Kasumi-1 (cell line): ENCODE measurements around the gene FTL.

ENCODE experiments used
- DNase-seq, 2 experiments: peaks; one replicate each; lab custom pipeline; 2025; lab: John Stamatoyannopoulos, UW

FTL gene

DNA sequence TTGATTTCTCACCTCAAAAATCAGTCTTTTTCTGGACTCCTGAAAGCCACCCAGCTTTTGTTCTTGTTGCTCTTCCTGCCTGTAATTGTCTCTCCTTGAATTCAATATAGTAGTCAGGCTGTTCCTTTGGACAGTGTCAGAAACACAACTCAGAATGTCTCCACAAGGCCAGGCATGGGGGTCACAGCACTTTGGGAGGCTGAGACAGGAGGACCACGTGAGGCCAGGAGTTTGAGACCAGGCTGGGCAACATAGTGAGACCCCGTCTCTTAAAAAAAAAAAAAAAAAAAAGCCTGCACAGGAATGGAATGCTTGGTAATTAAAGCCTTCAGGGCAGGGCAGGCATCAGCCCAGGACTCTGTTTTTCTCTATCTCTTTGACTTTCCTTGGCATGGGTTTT, 19.3 kb upstream of the FTL start:
- DNase-seq: no peak

DNA sequence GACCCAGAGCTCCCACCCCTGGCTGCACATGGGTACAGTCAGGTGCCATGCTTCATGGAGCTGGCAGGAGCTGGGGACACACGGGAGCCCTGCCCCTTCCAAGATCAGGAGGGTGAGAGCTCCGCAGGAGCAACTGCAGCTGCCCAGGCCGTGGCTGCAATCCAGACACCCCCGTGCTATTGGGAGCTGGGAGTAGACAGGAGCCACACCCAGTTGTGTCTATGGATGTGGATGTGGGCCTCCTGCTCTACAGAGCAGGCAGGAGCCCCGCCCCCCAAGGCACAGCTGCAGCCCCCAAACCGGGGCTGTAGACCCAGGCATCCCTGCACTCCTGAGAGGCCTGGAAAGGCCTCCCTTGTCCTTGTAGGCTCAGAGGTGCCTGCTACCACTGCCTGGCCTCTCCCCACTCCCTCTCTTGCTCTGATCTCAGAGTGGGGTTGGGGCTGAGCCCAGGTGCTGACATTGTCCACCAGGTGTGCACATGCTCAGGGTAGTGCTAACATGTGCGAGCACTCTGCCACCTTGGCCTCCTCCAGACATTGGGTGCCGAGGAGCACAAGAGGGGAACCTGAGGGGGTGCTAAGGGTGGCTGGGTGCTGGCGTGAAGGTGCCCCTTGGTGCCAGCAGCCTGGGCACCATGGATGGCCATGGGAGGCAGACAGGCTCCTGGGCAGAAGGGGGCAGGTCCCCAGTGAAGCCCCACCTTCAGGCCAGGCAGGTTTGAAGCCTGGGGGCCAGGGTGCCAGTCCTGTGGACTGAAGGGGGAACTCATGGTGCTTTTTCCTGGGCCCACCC, 18.4 kb upstream of the FTL start:
- DNase-seq: no peak

DNA sequence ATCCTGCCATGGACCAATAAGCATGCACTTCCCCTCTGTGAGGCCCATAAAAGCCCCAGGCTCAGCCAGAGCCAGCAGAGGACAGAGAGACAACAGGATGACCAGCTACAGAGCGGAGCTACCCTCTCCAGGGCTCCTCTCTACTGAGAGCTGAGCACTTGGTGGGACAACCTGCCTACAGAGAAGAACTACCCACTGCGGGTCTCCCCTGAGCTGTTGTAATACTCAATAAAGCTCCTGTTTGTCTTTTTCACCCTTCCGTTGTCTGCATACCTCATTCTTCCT, 17.9 kb upstream of the FTL start:
- DNase-seq: no peak

DNA sequence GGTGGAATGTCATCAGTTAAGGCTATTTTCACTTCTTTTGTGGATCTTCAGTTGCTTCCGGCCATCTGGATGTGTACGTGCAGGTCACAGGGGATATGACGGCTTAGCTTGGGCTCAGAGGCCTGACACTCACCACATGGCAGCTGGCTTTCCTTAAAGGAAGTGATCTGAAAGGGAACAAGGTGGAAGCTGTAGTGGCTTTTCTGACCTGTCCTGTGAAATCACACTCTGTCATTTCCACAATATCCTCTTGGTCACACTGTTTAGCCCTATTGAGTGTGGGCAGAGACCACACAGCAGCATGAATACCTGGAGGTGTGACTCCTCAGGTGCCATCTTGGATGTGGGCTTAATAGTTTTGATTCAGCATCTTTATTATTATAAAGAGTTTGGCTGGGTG, 14.9 kb upstream of the FTL start:
- no peak for DNase-seq

DNA sequence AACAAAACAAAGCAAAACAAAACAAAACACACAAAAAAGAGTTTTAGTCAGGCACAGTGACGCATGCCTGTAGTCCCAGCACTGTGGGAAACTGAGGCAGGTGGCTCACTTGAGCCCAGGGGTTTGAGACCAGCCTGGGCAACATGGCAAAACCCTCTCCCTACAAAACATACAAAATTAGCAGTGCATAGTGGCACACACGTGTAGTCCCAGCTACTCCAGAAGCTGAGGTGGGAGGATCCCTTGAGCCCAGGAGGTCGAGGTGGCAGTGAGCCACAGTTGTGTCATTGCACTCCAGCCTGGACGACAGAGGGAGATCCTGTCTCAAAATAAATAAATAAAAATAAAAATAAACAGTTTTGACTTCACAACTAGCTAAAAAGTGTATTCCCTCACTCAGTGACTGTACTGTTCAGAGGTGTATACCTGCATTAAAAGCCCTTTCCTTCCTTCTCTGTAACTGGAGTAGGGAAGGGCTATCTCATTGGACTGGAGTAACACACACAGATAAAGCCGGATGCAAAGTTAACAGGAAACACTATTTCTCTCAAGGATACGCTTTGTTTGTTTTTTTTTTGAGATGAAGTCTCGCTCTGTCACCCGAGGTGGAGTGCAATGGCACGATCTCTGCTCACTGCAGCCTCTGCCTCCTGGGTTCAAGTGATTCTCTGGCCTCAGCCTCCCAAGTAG, 14.1 kb upstream of the FTL start:
- DNase-seq: no peak

DNA sequence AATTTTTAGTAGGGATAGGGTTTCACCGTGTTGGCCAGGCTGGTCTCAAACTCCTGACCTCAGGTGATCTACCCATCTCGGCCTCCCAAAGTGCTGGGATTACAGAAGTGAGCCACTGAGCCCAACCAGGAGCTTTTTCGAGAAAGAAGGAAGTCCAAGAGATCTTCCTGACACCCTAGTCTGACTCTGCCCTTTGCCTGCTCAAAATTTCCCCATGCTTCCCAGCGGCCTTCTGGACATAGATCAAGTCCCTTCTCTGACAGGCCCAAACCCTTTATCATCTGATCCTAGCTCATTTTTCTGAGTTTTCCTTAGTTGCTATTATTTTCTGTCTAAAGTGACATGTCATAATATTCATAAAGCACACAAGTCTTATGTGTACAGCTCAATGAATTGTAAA, 12.0 kb upstream of the FTL start:
- no peak for DNase-seq

DNA sequence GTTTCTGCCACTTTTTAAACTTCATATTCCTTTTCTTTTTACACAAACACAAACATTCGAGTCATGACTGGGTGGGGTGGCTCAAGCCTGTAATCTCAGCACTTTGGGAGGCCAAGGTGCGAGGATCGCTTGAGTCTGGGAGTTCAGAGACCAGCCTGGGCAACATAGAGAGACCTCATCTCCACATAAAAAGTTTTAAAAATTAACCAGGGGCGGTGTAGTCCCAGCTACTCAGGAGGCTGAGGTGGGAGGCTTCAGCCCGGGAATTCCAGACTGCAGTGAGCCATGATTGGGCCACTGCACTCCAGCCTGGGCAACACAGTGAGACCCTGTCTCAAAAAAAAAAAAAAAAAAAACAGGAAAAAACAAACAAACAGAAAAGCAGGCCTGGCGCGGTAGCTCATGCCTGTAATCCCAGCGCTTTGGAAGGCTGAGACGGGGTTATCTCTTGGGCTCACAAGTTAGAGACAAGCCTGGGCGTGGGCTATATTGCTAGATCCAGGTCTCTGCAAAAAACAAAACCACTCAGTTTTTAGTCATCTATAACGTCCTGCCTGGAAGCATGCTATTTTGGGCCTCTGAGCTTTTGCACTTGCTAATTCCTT, 11.0 kb upstream of the FTL start:
- no peak for DNase-seq

DNA sequence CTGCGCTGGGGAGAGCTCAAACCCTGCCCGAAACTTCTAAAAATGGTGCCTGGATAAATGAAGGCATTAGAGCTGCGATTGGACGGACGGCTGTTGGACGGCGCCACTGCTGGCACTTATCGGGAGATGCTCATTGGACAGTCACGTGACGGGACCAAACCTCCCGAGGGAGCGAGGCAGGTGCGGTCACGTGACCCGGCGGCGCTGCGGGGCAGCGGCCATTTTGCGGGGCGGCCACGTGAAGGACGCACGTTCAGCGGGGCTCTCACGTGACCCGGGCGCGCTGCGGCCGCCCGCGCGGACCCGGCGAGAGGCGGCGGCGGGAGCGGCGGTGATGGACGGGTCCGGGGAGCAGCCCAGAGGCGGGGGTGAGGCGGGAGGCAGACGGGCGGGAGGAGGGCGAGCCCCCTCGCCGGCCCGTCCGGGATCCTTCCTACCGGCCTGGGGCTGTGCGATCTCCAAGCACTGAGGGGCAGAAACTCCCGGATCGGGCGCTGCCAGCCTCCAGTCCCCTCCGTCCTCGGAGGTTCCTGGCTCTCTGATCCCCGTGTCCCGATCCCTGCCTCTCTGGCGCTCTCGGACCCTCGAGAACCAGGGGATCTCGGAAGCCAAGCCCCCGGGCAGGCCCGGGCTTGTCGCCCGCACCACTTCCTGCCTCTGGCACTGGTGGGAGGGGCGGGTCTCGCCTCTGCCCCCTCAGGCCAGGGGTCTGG, 10.4 kb upstream of the FTL start, which contains the start of gene BAX:
BAX (plus strand) TSS at position 281 of the 713 bp plus-strand sequence; CDS start at position 335, 54 bp downstream.
- peak; percentile 89 to 90 for DNase-seq

DNA sequence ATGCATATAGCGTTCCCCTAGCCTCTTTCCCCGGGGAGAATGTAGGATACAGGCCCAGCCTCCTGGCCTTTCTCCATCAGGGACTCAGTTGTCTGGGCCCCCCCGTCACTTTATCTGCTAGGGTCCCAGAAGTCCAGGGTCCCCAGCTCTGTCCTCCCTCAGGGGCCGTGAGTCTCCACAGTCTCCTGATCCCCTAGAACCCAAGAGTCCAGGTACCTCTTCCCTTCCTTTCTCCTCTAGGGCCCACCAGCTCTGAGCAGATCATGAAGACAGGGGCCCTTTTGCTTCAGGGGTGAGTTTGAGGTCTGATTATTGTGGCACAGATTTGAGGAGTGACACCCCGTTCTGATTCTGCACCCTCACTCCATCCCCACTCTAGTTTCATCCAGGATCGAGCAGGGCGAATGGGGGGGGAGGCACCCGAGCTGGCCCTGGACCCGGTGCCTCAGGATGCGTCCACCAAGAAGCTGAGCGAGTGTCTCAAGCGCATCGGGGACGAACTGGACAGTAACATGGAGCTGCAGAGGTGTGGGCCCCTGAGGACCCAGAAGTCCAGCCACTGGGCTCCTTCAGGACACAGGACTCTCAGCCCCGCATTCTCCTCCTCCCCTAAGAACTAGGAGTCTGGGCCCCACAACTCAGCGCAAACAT, 9.7 kb upstream of the FTL start:
- DNase-seq: no peak

DNA sequence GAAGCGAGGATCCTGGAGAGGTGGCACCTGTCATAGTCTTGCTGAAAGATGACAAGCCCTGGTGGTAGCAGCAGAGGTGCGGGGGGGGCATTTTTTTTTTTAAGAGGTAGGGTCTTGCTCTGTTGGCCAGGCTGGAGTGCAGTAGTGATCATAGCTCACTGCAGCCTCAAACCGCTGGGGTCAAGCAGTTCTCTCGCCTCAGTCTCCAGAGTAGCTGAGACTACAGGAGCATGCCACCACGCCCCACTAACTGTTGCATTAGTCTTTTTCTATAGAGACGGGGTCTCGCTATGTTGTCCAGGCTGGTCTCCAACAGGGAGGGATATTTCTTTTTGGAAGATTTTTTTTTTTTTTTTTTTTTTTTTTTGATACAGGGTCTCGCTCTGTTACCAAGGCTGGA, 7.1 kb upstream of the FTL start:
- no peak for DNase-seq

DNA sequence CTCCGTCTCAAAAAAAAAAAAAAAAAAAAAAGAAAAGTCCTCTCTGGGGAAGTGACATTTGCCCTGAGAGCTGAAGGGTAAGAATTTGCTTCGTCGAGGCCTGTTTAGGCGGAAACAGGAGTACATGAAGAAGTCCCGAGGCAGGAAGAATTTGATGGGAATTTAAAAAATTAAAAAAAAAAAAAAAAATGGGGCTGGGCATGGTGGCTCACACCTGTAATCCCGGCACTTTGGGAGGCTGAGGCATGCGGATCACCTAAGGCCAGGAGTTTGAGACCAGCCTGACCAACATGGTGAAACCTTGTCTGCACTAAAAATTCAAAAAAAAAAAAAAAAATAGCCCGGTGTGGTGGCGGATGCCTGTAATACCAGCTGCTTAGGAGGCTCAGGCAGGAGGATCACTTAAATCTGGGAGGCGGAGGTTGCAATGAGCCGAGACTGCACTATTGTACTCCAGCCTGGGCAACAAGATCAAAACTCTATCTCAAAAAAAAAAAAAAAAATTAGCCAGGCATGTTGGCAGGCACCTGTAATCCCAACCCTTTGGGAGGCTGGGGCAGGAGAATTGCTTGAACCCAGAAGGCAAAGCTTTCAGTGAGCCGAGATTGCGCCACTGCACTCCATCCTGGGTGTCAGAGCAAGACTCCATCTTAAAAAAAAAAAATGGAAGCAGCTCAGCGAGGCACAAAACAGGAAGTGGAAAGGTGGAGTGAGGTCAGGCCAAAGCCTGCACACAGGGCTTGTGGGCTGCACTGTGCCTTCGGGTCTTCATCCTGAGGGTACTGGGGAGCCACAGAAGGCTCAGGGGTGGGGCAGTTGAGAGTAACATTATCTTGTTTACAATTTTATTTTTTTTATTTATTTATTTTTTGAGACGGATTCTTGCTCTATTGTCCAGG, 5.5 kb upstream of the FTL start:
- DNase-seq: no peak

DNA sequence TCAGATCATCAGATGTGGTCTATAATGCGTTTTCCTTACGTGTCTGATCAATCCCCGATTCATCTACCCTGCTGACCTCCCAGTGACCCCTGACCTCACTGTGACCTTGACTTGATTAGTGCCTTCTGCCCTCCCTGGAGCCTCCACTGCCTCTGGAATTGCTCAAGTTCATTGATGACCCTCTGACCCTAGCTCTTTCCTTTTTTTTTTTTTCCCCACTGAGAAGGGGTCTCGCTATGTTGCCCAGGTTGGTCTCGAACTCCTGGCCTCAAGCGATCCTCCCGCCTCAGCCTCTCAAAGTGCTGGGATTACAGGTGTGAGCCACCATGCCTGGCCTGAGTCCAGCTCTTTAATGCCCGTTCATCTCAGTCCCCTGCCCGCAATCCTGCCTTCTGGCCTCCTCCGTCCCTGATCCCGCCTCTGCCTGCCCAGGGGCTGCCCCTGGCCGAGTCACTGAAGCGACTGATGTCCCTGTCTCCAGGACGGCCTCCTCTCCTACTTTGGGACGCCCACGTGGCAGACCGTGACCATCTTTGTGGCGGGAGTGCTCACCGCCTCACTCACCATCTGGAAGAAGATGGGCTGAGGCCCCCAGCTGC, 4.0 kb upstream of the FTL start:
- no peak for DNase-seq

DNA sequence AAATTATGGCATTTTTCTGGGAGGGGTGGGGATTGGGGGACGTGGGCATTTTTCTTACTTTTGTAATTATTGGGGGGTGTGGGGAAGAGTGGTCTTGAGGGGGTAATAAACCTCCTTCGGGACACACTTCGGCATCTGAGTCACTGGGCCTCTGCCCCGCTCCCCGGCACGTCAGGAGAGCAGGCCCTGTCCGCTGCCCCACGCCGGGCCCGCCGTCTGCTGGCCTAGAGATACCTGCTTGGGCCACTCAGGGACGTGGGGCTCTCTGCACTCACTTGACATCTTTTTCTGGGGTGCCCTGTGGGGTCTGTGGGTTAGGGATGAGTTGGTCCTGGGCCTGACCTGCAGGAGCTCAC, 3.5 kb upstream of the FTL start:
- DNase-seq: no peak

DNA sequence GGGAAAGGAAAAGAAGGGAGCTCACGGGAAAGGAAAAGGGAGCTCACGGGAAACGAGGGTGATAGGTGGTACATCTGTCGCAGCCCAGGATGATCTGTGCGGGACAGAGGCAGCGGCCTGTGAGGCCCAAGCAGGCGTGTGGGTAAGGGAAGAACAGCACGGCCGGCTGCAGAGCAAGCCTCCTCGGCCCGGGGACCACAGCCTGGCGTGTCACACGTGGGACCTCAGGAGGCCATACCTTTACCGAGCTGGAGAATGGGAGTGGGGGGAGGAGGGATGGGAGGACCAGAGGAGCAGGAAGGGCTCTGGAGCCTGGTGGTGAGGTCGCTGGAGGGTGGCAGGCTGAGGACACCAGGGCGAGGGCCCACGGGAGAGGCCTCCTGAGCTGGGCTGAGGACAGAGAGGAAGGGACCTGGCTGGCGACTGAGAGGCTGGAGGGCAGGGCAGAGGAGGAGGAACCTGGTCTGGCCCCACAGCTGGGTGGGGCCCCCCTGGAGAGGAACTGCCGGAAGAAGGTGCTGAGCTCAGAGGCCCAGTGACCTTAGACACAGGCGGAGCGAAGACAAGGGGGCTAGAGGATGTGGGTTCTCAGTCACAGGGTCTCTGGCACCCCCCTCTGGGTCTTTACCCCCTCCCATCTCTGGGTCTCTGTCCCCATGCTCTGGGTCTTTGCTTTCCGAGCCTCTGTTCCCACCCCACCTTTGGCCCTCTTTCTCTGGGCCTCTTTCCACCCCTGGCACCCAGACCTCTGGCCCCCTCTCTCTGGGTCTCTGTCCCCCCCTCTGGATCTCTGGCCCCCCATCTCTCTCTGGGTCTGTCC, 2.9 kb upstream of the FTL start:
- peak; percentile 62 to 71 for DNase-seq

DNA sequence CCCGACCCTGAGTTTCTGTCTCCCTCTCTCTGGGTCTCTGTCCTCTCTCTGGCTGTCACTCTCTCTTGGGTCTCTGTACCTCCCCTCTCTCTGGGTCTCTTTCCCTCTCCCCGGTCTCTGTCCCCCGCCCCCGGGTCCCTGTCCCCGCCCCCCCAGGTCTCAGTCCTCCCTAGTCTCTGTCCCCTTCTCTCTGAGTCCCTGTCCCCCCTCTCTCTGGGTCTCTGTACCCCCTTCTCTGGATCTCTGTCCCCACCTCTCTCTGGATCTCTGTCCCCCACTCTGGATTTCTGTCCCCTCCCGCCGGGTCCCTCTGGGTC, 2.3 kb upstream of the FTL start:
- DNase-seq: peak in 1 of 2 experiments; percentile 16

DNA sequence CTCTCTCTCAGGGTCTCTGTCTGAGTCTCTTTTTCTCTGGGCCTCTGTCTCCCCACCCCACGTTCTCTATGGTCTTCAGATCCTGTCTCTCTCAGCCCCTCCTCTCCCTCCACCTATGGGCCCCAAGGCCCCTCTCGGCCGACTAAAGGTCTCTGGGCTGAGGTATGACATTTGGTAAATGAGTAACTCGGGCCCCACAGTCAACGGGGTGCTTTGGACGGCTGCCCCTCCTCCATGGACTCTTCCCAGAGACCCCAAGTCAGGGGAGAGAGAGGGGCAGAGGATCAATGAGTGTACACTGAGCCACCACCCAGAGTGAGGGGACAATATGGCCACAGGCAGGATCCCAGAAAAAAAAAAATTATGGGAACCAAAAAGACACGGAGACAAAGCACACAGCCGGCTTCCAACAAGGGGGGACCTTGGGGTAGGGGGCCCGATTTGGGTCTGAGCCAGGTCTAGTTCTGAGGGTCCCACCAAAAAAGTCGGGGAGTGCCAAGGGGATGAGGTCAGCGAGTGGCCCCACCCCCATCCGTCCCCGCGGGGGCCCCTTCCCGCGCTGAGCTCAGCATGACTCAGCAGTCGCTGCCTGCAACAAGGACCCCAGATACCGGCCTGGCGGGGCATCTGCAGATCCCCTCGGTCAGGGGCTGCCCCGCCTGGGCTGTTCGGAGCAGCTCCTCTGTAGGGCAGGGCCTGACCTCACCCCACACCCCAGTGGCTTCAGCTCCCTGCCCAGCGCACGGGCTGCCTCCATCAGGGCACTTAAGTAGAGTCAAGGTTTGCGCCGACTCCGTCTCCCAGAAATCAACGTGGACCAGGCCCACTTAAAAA, 1.5 kb upstream of the FTL start:
- peak; percentile 35 to 36 for DNase-seq

DNA sequence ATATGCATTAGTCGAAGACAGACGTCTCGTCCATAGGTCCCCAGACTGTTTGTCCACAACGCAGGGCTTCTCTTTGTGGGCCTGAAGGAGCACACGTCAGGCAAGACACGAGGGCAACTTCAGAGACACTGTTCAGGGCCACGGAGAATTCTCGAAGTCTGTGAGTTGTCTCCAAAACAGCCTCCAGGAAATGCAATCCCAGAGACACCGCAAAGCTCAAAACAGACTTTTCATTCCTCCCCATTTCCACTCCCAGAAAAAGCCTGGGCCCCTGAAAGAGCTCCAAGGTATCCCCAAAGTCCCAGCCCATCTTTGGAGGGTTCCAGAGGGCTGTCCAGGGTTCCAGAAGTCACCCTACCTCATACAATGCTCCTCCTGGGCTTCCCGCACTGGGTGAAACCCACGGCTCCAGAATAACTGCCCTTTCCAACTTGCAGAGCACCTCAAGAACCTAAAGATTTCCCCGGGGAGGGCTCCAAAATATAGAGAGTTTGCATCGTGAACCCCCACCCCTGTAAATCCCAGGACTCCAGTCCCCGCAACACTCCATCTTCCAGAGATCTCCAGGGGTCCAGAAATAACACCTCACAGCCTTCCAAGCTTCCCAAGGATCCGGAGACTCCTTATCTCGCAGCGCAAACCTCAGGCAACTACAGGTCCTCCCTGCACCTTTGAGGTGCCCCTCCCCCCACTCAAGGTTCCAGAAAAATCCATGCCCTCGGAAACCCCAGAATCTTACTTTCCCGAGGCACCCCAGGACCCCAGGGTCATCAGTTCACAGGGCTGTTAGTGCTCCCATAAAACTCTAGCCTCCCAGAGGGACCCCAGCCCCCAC, 687 bp upstream of the FTL start:
- DNase-seq: peak; percentile 28 to 46

DNA sequence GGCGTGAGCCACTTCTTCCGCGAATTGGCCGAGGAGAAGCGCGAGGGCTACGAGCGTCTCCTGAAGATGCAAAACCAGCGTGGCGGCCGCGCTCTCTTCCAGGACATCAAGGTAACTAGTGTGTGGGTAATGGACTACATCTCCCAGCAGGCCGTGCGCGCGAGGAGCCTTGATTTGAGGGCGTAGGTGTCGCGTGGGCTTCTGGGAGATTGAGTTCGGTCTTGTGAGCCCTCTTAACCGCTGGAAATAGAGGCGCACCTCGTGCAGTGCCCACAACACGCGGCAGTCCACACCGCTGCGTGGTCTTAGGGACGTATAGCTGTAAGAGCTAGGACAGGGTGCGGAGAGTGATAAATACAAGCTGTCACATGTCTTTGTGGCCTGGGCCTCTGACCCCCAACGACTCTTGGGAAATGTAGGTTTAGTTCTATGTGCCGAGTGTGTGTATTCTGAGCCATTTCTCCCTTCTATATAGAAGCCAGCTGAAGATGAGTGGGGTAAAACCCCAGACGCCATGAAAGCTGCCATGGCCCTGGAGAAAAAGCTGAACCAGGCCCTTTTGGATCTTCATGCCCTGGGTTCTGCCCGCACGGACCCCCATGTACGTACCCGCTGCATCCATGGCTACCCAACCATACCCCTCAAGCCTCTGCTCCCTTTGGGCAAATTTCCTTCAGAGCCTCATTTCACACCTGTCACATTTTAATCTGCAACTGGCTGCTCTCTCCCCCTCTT, 864 bp downstream of the FTL start:
- peak; percentile 59 to 65 for DNase-seq
